ENCODE results near the gene ROPN1B. TPM values are rescaled to one million over a fixed set of nuclear protein-coding genes. Genes with fewer than 3 reads are reported as not detected.

ROPN1B gene
- total RNA-seq, 2 donors from 2014 or later = not detected

- Histone ChIP-seq H3K36me3 (peaks cover 10% of the 10 kb centered on the region), H3K27me3 (replicated peaks; ENCODE audit: insufficient read depth) (no peaks in the 10 kb centered on the region), H3K27ac (no peak overlapping the region), H3K9me3 (no peaks in the 10 kb centered on the region), H3K4me3 (no peak overlapping the region), H3K4me1 (ENCODE audit: control insufficient read depth in 1 of 2, low read depth in 2 of 2) (no peaks in the 10 kb centered on the region)
- ATAC-seq (ENCODE audit: insufficient number of reproducible peaks, low FRiP score, low read depth) (no peak), DNase-seq (ENCODE audit: low spot score) (no peak)
- no peak for TF ChIP-seq CTCF (IDR thresholded peaks at IDR 0.05)
Measured at GRCh38 chr3:126029241-126029640, 60.3 kb downstream of the ROPN1B start.

- no peak for TF ChIP-seq CTCF (IDR thresholded peaks at IDR 0.05)
- DNase-seq (ENCODE audit: low spot score) (no peak), ATAC-seq (ENCODE audit: insufficient number of reproducible peaks, low FRiP score, low read depth) (no peak)
- H3K4me1 ChIP-seq (ENCODE audit: control insufficient read depth in 1 of 2, low read depth in 2 of 2) = no peaks in the 10 kb centered on the region
- H3K9me3 ChIP-seq = no peaks in the 10 kb centered on the region
- H3K27ac ChIP-seq = no peak overlapping the region
- no peaks in the 10 kb centered on the region for H3K27me3 ChIP-seq (replicated peaks; ENCODE audit: insufficient read depth)
- no peak overlapping the region for H3K4me3 ChIP-seq
- H3K36me3 ChIP-seq = peaks cover 10% of the 10 kb centered on the region
Measured at GRCh38 chr3:126030455-126030854, 61.5 kb downstream of the ROPN1B start.

- no peaks in the 10 kb centered on the region for H3K9me3 ChIP-seq
- DNase-seq (ENCODE audit: low spot score) (no peak), ATAC-seq (ENCODE audit: insufficient number of reproducible peaks, low FRiP score, low read depth) (no peak)
- no peak for TF ChIP-seq CTCF (IDR thresholded peaks at IDR 0.05)
- no peak overlapping the region for H3K4me3 ChIP-seq
- H3K36me3 ChIP-seq = peaks cover 10% of the 10 kb centered on the region
- H3K4me1 ChIP-seq (ENCODE audit: control insufficient read depth in 1 of 2, low read depth in 2 of 2) = no peaks in the 10 kb centered on the region
- H3K27me3 ChIP-seq (replicated peaks; ENCODE audit: insufficient read depth) = no peaks in the 10 kb centered on the region
- no peak overlapping the region for H3K27ac ChIP-seq
Measured at GRCh38 chr3:126031981-126032471, 63.0 kb downstream of the ROPN1B start.

Other genes starting within 250 kb of the ROPN1B start
- gene SLC41A3, start 114.9 kb downstream of the ROPN1B start, total RNA-seq = 100 to 1,000 TPM in 1 of 2 donors, 10 to 100 TPM in 1; 70.9 to 106 TPM
- gene ALDH1L1, start 211.4 kb downstream of the ROPN1B start, total RNA-seq = 10 to 100 TPM; 50.2 to 62.5 TPM